A673 (cell line): Measurements from ENCODE around the gene PUS7. TPM values are rescaled to one million over a fixed set of nuclear protein-coding genes. Genes with fewer than 3 reads are reported as not detected.
"Not testable (repeated sequence)": the region's sequence is repeated elsewhere in the genome, so short reads cannot be mapped to it uniquely, and the experiment has no call there.

Experiments
- BruUV-seq: library from RNA; stranded (reverse); fragments of 400-500 nt; replicated peaks from 2 replicates; lab custom pipeline; 2021; lab: Mats Ljungman, UMichigan
- CTCF ChIA-PET: fragments of 300-600 bp; sonication (Branson Sonifier 250); formaldehyde crosslinking; loops from one replicate; lab custom pipeline; 2022; ENCODE audit warnings: antibody characterized with exemption; lab: Charles Lee
- POLR2A ChIA-PET: fragments of 300-600 bp; sonication (Branson Sonifier 250); formaldehyde crosslinking; loops from one replicate; lab custom pipeline; 2022; ENCODE audit warnings: antibody characterized with exemption; ENCODE audit not compliant: low non-redundant PET; lab: Charles Lee
- DNase-seq: peaks from one replicate; pipeline ENCODE4 v3.0.0-alpha.2; 2015; ENCODE audit warnings: low spot score
- H3K27ac ChIP-seq: fragments of 200-600 bp; sonication (generic); 2 replicates; pipeline ENCODE4 v1.5.1; 2016; ENCODE audit warnings: mixed run types, low read depth, mild to moderate bottlenecking, mixed read lengths, antibody characterized with exemption, low read length; ENCODE audit not compliant: poor library complexity, severe bottlenecking
- H3K27me3 ChIP-seq: fragments of 200-600 bp; sonication (generic); replicated peaks from 2 replicates; pipeline ENCODE4 v1.6.1; 2017; ENCODE audit warnings: mixed run types, low read depth, mild to moderate bottlenecking, mixed read lengths, antibody characterized with exemption, low read length; ENCODE audit not compliant: insufficient read depth, poor library complexity
- H3K36me3 ChIP-seq: fragments of 200-600 bp; sonication (generic); 2 replicates; pipeline ENCODE4 v1.6.1; 2016; ENCODE audit warnings: mixed run types, mild to moderate bottlenecking, mixed read lengths, antibody characterized with exemption, low read length; ENCODE audit not compliant: insufficient read depth, poor library complexity, severe bottlenecking
- H3K4me1 ChIP-seq: fragments of 200-600 bp; sonication (generic); 2 replicates; pipeline ENCODE4 v1.6.1; 2017; ENCODE audit warnings: mixed run types, mild to moderate bottlenecking, mixed read lengths, antibody characterized with exemption, low read length; ENCODE audit not compliant: insufficient read depth, poor library complexity, severe bottlenecking
- H3K4me3 ChIP-seq: fragments of 200-600 bp; sonication (generic); 2 replicates; pipeline ENCODE4 v1.5.1; 2016; ENCODE audit warnings: low read depth, mixed run types, mild to moderate bottlenecking, mixed read lengths, low read length; ENCODE audit not compliant: poor library complexity, severe bottlenecking
- H3K9me3 ChIP-seq: fragments of 200-600 bp; sonication (generic); 2 replicates; pipeline ENCODE4 v1.6.1; 2016; ENCODE audit warnings: mixed run types, low read depth, mild to moderate bottlenecking, mixed read lengths, antibody characterized with exemption, low read length; ENCODE audit not compliant: poor library complexity, severe bottlenecking
- EZH2 ChIP-seq: fragments of 200-600 bp; sonication (generic); IDR thresholded peaks from 2 replicates; pipeline ENCODE4 v1.6.1; 2017; ENCODE audit warnings: borderline replicate concordance, low read depth, mild to moderate bottlenecking, mixed read lengths, antibody characterized with exemption, low read length; ENCODE audit not compliant: poor library complexity, severe bottlenecking
- intact Hi-C: fragments of 100-400 bp; cut with micrococcal nuclease; formaldehyde crosslinking; loops from one replicate; pipeline ENCODE4 v1.10.0; 2022; ENCODE audit not compliant: unreplicated experiment
- total RNA-seq: library from RNA; stranded (reverse); gene quantifications from 2 replicates; pipeline ENCODE4 v1.2.3, GENCODE V29; 2021
- TF ChIP-seq, protein P1 (sequence below): fragments of 300-800, 200-600 bp; sonication (generic); conservative IDR thresholded peaks from 2 replicates; pipeline ENCODE4 v1.5.1; 2017; ENCODE audit warnings: low read depth, mild to moderate bottlenecking, antibody characterized with exemption, low read length, moderate library complexity, mixed read lengths

The PUS7 gene
- total RNA-seq, 1 experiment from 2014 or later: 40.8 TPM

DNA sequence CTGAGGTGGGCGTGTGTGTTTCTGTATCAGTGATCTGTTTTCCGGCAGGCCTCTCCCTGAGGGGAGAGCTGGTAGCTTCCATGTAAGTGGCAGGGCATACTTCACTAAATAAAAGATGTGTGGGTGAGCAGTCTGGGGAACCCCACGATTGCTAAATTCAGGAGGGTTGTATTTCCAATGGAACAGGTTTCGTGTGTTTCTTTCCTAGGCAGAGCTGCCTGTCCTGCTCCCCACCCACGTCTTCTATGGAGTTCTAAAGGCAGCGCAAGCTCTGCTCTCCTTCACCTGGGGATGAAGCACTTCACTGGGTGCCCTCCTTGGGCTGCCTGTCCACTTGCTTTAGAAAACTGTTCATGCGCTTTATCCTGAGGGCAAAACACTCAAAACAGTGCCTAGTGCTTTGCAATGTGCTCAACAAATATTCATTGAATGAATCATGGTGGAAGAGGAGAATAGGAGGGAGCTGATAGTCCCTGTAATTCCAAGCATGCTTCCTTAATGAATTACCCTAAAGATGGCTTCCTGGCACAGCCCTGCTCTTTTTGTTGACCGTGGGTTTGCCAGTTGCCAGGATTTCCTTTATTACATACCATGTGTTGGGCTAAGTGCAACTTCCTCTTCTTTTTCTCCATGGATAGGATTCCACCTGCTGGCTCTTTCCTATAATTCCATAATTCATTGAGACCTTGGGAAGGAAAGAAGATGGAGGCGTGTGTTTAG is 82.7 kb downstream of the PUS7 start:
- Histone ChIP-seq H3K4me3 (no peak overlapping the region), H3K4me1 (peaks cover 7% of the 10 kb centered on the region), H3K27me3 (no peaks in the 10 kb centered on the region), H3K9me3 (no peaks in the 10 kb centered on the region), H3K27ac (no peak overlapping the region), H3K36me3 (no peaks in the 10 kb centered on the region)
- no TSS peak for BruUV-seq
- no peak for TF ChIP-seq EZH2
- DNase-seq: peak; percentile 54
- POLR2A ChIA-PET: interaction anchor here (0.5 kb wide), 1 partner anchor 9 kb away, joined by 3 read pairs; no protein-coding TSS in a partner anchor
- intact Hi-C loops: no loop called here
- CTCF ChIA-PET: no interaction called here

DNA sequence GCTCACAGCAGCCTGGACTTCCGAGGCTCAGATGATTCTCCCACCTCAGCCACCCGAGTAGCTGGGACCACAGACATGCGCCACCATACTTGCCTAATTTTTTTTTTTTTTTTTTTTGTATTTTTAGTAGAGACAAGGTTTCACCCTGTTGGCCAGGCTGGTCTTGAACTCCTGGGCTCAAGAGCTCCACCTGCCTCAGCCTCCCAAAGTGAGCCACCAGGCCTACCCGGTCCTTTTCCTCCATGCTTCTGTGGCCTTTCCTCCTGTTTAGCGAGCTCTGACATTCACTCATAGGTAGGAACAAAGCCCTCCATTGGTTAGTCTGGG is 83.3 kb downstream of the PUS7 start:
- no peaks in the 10 kb centered on the region for H3K36me3 ChIP-seq
- BruUV-seq: no TSS peak
- TF ChIP-seq EZH2: no peak
- TF ChIP-seq, protein P1, sequence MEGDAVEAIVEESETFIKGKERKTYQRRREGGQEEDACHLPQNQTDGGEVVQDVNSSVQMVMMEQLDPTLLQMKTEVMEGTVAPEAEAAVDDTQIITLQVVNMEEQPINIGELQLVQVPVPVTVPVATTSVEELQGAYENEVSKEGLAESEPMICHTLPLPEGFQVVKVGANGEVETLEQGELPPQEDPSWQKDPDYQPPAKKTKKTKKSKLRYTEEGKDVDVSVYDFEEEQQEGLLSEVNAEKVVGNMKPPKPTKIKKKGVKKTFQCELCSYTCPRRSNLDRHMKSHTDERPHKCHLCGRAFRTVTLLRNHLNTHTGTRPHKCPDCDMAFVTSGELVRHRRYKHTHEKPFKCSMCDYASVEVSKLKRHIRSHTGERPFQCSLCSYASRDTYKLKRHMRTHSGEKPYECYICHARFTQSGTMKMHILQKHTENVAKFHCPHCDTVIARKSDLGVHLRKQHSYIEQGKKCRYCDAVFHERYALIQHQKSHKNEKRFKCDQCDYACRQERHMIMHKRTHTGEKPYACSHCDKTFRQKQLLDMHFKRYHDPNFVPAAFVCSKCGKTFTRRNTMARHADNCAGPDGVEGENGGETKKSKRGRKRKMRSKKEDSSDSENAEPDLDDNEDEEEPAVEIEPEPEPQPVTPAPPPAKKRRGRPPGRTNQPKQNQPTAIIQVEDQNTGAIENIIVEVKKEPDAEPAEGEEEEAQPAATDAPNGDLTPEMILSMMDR: no peak
- intact Hi-C loops: no loop called here
- H3K4me3 ChIP-seq: no peak overlapping the region
- no peak for DNase-seq
- no peaks in the 10 kb centered on the region for H3K27me3 ChIP-seq
- H3K27ac ChIP-seq: no peak overlapping the region
- ChIA-PET CTCF (no interaction called here), POLR2A (no interaction called here)
- H3K9me3 ChIP-seq: no peaks in the 10 kb centered on the region
- peaks cover 7% of the 10 kb centered on the region for H3K4me1 ChIP-seq

DNA sequence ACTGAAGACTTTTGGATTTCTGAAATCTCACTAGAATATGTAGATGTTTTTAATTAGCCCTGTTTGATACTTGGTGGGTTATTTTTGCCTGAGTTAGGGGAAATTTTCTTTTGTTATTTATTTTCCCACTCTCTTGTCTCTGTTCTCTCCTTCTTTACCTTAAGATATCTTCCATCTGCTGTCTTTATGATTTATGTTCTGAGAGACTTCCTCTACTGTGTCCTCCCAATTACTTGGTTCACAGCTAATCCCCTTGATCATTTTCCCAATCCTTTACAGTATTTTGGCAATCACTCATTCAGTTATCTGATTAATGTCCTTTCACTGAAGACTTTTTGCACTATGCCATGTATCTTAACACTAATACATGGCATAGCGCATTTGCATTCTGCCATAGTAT is 83.8 kb downstream of the PUS7 start:
- BruUV-seq: no TSS peak
- intact Hi-C loops: no loop called here

DNA sequence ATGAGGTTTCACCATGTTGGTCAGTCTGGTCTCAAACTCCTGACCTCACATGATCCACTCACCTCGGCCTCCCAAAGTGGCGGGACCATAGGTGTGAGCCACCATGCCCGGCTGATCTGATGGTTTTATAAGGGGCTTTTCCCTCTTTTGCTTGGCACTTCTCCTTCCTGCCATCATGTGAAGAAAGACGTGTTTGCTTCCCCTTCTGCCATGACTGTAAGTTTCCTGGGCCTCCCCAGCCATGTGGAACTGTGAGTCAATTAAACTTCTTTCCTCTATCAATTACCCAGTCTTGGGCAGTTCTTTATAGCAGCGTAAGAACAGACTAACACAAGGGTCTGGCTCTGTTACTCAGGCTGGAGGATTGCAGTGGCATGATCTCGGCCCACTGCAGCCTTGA is 84.7 kb downstream of the PUS7 start:
- BruUV-seq, H3K27ac ChIP-seq, intact Hi-C loops, H3K36me3 ChIP-seq, H3K4me1 ChIP-seq, CTCF ChIA-PET, DNase-seq, H3K27me3 ChIP-seq, H3K4me3 ChIP-seq, H3K9me3 ChIP-seq: not testable (repeated sequence)
- POLR2A ChIA-PET: interaction anchor here (0.7 kb wide), 1 partner anchor 471 kb away, joined by 4 read pairs; no protein-coding TSS in a partner anchor

More for the DNA sequence above, 83.8 kb downstream of the PUS7 start:
- no peaks in the 10 kb centered on the region for H3K36me3 ChIP-seq
- no peak for TF ChIP-seq EZH2
- TF ChIP-seq, protein P1: no peak
- H3K9me3 ChIP-seq: no peaks in the 10 kb centered on the region
- CTCF ChIA-PET: no interaction called here
- H3K27me3 ChIP-seq: peaks cover under 1% of the 10 kb centered on the region
- H3K4me3 ChIP-seq: no peak overlapping the region
- no peak overlapping the region for H3K27ac ChIP-seq
- peaks cover 7% of the 10 kb centered on the region for H3K4me1 ChIP-seq
- POLR2A ChIA-PET: no interaction called here
- DNase-seq: no peak
